Measurements from ENCODE around the gene MACROD2.

Gene MACROD2

GRCh38 chr20:13995086-13995665 is at the start of gene MACROD2:
MACROD2 (plus strand) TSS chr20:13995516.
- H3K4me3 ChIP-seq (ENCODE audit: low read depth in 1 of 2, low read length in 1 of 2), result peak within 1 kb of the TSS; percentile 25 to 55

DNA sequence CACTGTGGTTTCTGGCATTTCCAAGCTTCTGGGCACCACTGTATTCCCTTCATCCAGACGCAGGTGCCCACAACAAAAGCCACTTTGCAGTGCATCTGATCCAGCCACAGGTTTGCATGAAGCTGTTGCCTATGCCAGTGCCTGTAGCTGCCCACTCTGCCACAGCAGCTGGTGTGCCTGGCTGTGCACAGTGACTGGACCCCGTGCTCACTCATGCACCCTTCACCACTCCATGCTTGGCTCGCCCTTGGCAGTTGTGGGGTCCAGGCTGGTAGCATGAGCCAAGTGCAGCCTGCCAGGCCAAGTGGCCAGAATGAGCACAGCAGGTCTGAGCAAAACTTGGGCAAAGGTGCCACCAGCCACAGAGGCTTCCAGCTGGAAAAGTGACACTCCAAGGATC is 47.6 kb upstream of the MACROD2 start:
- H3K9me3 ChIP-seq, result no peaks in the 10 kb centered on the region
- H3K4me1 ChIP-seq (ENCODE audit: control insufficient read depth in 1 of 2, insufficient read depth in 1 of 2, low read depth in 1 of 2, low read length in 1 of 2), result no peaks in the 10 kb centered on the region
- TF ChIP-seq CTCF (IDR thresholded peaks at IDR 0.05), result no peak
- H3K4me3 ChIP-seq (ENCODE audit: low read depth in 1 of 2, low read length in 1 of 2), result no peak overlapping the region
- no peaks in the 10 kb centered on the region for H3K36me3 ChIP-seq
- no peak overlapping the region for H3K27ac ChIP-seq
- H3K27me3 ChIP-seq, result peaks cover 3% of the 10 kb centered on the region

More at GRCh38 chr20:13995086-13995665, at the start of gene MACROD2:
- H3K27ac ChIP-seq, result no peak within 1 kb of the TSS
- peaks cover 4 to 15% of the 10 kb centered on the region in 2 experiments for H3K4me1 ChIP-seq (ENCODE audit: control insufficient read depth in 1 of 2, insufficient read depth in 1 of 2, low read depth in 1 of 2, low read length in 1 of 2)
- peaks cover 6% of the 10 kb centered on the region for H3K9me3 ChIP-seq
- peaks cover 81% of the 10 kb centered on the region for H3K27me3 ChIP-seq
- no peaks in the 10 kb centered on the region for H3K36me3 ChIP-seq
- TF ChIP-seq CTCF (IDR thresholded peaks at IDR 0.05), result no peak

DNA sequence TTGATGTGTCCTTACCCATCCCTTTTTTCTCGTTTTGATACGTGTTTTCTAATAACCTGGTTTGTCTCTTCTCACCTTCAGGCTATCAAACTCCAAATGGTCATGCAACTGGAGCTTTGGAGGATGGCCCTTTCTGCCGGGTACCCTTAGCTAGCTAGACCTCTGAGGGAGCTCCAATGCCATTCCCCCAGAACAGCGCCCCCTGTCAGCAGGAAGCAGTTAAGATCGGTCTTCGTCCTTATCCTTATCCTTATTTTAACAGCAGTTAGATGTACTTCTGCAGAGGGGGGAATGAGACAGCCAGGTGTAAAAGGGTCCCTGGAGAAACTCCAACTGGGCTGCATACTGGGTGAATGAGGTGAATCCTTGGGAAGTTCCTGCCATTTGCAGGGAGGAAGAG is 42.1 kb upstream of the MACROD2 start:
- H3K27ac ChIP-seq, result no peak overlapping the region

DNA sequence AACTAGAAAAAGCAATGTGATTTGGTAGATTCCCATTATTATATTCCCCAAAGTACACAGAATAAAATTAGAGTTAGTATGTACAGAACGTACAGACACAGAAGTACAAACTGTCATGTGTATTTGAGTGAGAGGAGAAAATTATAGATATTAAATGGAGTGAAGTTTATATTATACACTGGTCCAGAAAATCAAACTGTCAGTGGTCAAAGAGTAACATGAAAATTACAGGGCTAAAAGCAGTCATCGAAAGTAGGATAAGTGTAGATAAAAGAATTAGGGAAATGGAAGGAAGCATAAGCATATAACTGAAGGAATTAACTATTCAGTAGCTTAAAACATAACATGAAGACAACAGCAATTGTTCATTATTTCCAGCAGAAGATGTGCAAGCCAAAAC is 35.2 kb upstream of the MACROD2 start:
- no peak overlapping the region for H3K27ac ChIP-seq
- H3K9me3 ChIP-seq, result no peaks in the 10 kb centered on the region
- no peaks in the 10 kb centered on the region for H3K4me1 ChIP-seq (ENCODE audit: control insufficient read depth in 1 of 2, insufficient read depth in 1 of 2, low read depth in 1 of 2, low read length in 1 of 2)
- H3K36me3 ChIP-seq, result no peaks in the 10 kb centered on the region
- TF ChIP-seq CTCF (IDR thresholded peaks at IDR 0.05), result no peak
- no peak overlapping the region for H3K4me3 ChIP-seq (ENCODE audit: low read depth in 1 of 2, low read length in 1 of 2)
- H3K27me3 ChIP-seq, result no peaks in the 10 kb centered on the region

More for the DNA sequence above, 42.1 kb upstream of the MACROD2 start:
- no peak for TF ChIP-seq CTCF (IDR thresholded peaks at IDR 0.05)
- Histone ChIP-seq H3K4me3 (ENCODE audit: low read depth in 1 of 2, low read length in 1 of 2) (no peak overlapping the region), H3K4me1 (ENCODE audit: control insufficient read depth in 1 of 2, insufficient read depth in 1 of 2, low read depth in 1 of 2, low read length in 1 of 2) (no peaks in the 10 kb centered on the region), H3K27me3 (no peaks in the 10 kb centered on the region), H3K9me3 (no peaks in the 10 kb centered on the region), H3K36me3 (no peaks in the 10 kb centered on the region)

DNA sequence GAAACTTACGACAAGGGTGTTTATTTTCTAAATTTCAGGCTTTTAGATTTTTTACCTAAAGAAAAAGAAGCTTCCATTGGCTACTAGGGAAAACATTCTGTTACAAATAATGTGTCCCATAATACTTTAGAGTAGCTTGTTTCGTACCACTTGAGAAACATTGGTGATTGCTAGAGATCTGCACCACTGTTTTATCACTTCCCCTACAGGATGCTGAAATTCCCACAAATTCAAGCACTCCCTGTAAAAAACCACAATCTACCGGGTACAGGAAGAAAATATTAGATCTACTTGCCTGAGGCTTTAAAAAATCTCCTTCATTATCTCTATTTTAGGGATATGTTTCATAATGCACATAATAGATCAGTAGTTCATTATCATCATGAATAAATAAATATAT is 34.8 kb upstream of the MACROD2 start:
- no peaks in the 10 kb centered on the region for H3K36me3 ChIP-seq
- H3K27ac ChIP-seq, result no peak overlapping the region
- TF ChIP-seq CTCF (IDR thresholded peaks at IDR 0.05), result no peak
- no peak overlapping the region for H3K4me3 ChIP-seq (ENCODE audit: low read depth in 1 of 2, low read length in 1 of 2)
- no peaks in the 10 kb centered on the region for H3K9me3 ChIP-seq
- H3K4me1 ChIP-seq (ENCODE audit: control insufficient read depth in 1 of 2, insufficient read depth in 1 of 2, low read depth in 1 of 2, low read length in 1 of 2), result no peaks in the 10 kb centered on the region
- no peaks in the 10 kb centered on the region for H3K27me3 ChIP-seq
